ENCODE results near the gene SLC2A11. TPM values are rescaled to one million over a fixed set of nuclear protein-coding genes. Genes with fewer than 3 reads are reported as not detected.

The SLC2A11 gene
- total RNA-seq, 1 experiment from 2014 or later = 17.2 TPM

GRCh38 chr22:23889620-23890019 is 31.9 kb downstream of the SLC2A11 start (continued):
- TF ChIP-seq REST (IDR thresholded peaks at IDR 0.05; ENCODE audit: low read depth) = no peak
- no peak for TF ChIP-seq JUND (IDR thresholded peaks at IDR 0.05)
- TF ChIP-seq SRF (IDR thresholded peaks at IDR 0.05; ENCODE audit: low read depth) = no peak

- ChIA-PET RAD21 (ENCODE audit: low non-redundant PET in 1 of 2, low total read pairs in 2 of 2, uncharacterized antibody in 2 of 2, unreplicated experiment in 2 of 2) (no interaction called here), CTCF (no interaction called here), POLR2A (no interaction called here)
- H3K36me3 ChIP-seq (ENCODE audit: control insufficient read depth in 1 of 2, insufficient read depth in 2 of 2, low read length in 2 of 2) = peaks cover 9 to 20% of the 10 kb centered on the region in 2 experiments; a peak in 3 of 4 replicates
- intact Hi-C loops (cut with micrococcal nuclease) = loop anchor here (5.0 kb wide), 1 partner anchor 34 kb away; the partner anchor contains the start of gene SLC2A11
- peaks cover 26 to 44% of the 10 kb centered on the region in 2 experiments for H3K4me1 ChIP-seq (ENCODE audit: control insufficient read depth in 1 of 2, insufficient read depth in 2 of 2, low read length in 2 of 2)
- no peak overlapping the region for H3K27ac ChIP-seq (ENCODE audit: low read depth, low read length)
- no peaks in the 10 kb centered on the region for H3K27me3 ChIP-seq (ENCODE audit: insufficient read depth, low read length)
- no peak overlapping the region for H2AFZ ChIP-seq (ENCODE audit: low read depth, low read length, poor library complexity, severe bottlenecking)
- H3K79me2 ChIP-seq (ENCODE audit: insufficient read depth, low read length) = peaks cover 25% of the 10 kb centered on the region
- BruUV-seq (replicated peaks) = no TSS peak
- no peak overlapping the region for H3K4me3 ChIP-seq (replicated peaks in 1 of 2; ENCODE audit: low read depth in 1 of 2, low read length in 2 of 2)
- H3K9me2 ChIP-seq (ENCODE audit: insufficient read depth) = no peaks in the 10 kb centered on the region
- ATAC-seq (no peak), DNase-seq (ENCODE audit: low read depth, low spot score) (no peak)
- no peak for TF ChIP-seq JUND (IDR thresholded peaks at IDR 0.05)
- no peak for TF ChIP-seq ATF3 (IDR thresholded peaks at IDR 0.05)
- no peak for TF ChIP-seq MAX (IDR thresholded peaks at IDR 0.05)
- no peak for TF ChIP-seq CTCF (IDR thresholded peaks at IDR 0.05 in 2 of 3, conservative IDR thresholded peaks at IDR 0.05 in 1 of 3; ENCODE audit: borderline replicate concordance in 1 of 3, insufficient read depth in 1 of 3, low read depth in 2 of 3, low read length in 2 of 3)
- TF ChIP-seq ZBTB33 (IDR thresholded peaks at IDR 0.05; ENCODE audit: extremely low read depth, insufficient replicate concordance, low read length) = no peak
- no peak for TF ChIP-seq CEBPB (IDR thresholded peaks at IDR 0.05; ENCODE audit: low read depth)
- TF ChIP-seq EZH2 (IDR thresholded peaks at IDR 0.05) = no peak
- TF ChIP-seq SIN3A (IDR thresholded peaks at IDR 0.05; ENCODE audit: low read depth) = no peak
- no peak for TF ChIP-seq ELF1 (IDR thresholded peaks at IDR 0.05; ENCODE audit: borderline replicate concordance, low read depth)
- no peak for TF ChIP-seq RAD21 (IDR thresholded peaks at IDR 0.05; ENCODE audit: low read depth)
- TF ChIP-seq FOSL1 (IDR thresholded peaks at IDR 0.05; ENCODE audit: low read depth) = no peak
- no peaks in the 10 kb centered on the region for H3K9me3 ChIP-seq (ENCODE audit: control insufficient read depth in 1 of 2, insufficient read depth in 1 of 2, low read depth in 1 of 2, low read length in 2 of 2)
- no peak overlapping the region for H3K4me2 ChIP-seq (ENCODE audit: low read length)
- peaks cover 7% of the 10 kb centered on the region; the same call in 1 of the 2 replicates for H4K20me1 ChIP-seq (ENCODE audit: insufficient read depth)
- no peak overlapping the region for H3K9ac ChIP-seq (ENCODE audit: low read length)
These were observed 34.1 kb downstream of the SLC2A11 start for GRCh38 chr22:23891726-23892125.
